Limb (tissue), 2 donors: Measurements from ENCODE around the gene ZMAT2.
"Not testable (repeated sequence)": the region's sequence is repeated elsewhere in the genome, so short reads cannot be mapped to it uniquely, and the experiment has no call there.

ENCODE experiments used
- DNase-seq, 2 donors: peaks; one replicate each; pipeline ENCODE4 v3.0.0-alpha.2; 2016; ENCODE audit errors: extremely low spot score in 2 of 2

ZMAT2 gene

GRCh38 chr5:140708787-140709186 is 8.5 kb downstream of the ZMAT2 start:
- DNase-seq = not testable (repeated sequence)

GRCh38 chr5:140710899-140711552 is 10.8 kb downstream of the ZMAT2 start:
- peak; percentile 43 to 70 for DNase-seq

GRCh38 chr5:140711794-140712193 is 11.5 kb downstream of the ZMAT2 start:
- DNase-seq = no peak

- no peak for DNase-seq
Measured at GRCh38 chr5:140713562-140714094, 13.4 kb downstream of the ZMAT2 start.

- not testable (repeated sequence) for DNase-seq
Measured at GRCh38 chr5:140716238-140716637, 16.0 kb downstream of the ZMAT2 start.

GRCh38 chr5:140718266-140718592 is 18.0 kb downstream of the ZMAT2 start:
- no peak for DNase-seq

GRCh38 chr5:140720738-140721137 is 20.5 kb downstream of the ZMAT2 start:
- DNase-seq = not testable (repeated sequence)

- not testable (repeated sequence) for DNase-seq
Measured at GRCh38 chr5:140721395-140721794, 21.1 kb downstream of the ZMAT2 start.

GRCh38 chr5:140725799-140726471 is 25.7 kb downstream of the ZMAT2 start:
- peak; percentile 1 to 49 for DNase-seq

GRCh38 chr5:140733098-140733497 is 32.9 kb downstream of the ZMAT2 start:
- no peak for DNase-seq

GRCh38 chr5:140734354-140734753 is 34.1 kb downstream of the ZMAT2 start:
- DNase-seq = no peak

- no peak for DNase-seq
Measured at GRCh38 chr5:140737486-140737885, 37.2 kb downstream of the ZMAT2 start.

GRCh38 chr5:140741967-140742366 is 41.7 kb downstream of the ZMAT2 start:
- no peak for DNase-seq

GRCh38 chr5:140753561-140753960 is 53.3 kb downstream of the ZMAT2 start:
- no peak for DNase-seq
